Posterior cingulate gyrus (tissue), 11 donors: ENCODE measurements around the gene PLXND1.
"Not testable (repeated sequence)": the region's sequence is repeated elsewhere in the genome, so short reads cannot be mapped to it uniquely, and the experiment has no call there.

Experiments
- DNase-seq, 10 donors: peaks; one replicate each; pipeline versions ENCODE4 v3.0.0 to v3.0.0-alpha.2; 2020 to 2021; ENCODE audit warnings: mixed read lengths in 3 of 10
- intact Hi-C: fragments of 100-400 bp; cut with DNase I; formaldehyde crosslinking; loops from one replicate; pipeline ENCODE4 v1.15.1; 2023

The PLXND1 gene, protein sequence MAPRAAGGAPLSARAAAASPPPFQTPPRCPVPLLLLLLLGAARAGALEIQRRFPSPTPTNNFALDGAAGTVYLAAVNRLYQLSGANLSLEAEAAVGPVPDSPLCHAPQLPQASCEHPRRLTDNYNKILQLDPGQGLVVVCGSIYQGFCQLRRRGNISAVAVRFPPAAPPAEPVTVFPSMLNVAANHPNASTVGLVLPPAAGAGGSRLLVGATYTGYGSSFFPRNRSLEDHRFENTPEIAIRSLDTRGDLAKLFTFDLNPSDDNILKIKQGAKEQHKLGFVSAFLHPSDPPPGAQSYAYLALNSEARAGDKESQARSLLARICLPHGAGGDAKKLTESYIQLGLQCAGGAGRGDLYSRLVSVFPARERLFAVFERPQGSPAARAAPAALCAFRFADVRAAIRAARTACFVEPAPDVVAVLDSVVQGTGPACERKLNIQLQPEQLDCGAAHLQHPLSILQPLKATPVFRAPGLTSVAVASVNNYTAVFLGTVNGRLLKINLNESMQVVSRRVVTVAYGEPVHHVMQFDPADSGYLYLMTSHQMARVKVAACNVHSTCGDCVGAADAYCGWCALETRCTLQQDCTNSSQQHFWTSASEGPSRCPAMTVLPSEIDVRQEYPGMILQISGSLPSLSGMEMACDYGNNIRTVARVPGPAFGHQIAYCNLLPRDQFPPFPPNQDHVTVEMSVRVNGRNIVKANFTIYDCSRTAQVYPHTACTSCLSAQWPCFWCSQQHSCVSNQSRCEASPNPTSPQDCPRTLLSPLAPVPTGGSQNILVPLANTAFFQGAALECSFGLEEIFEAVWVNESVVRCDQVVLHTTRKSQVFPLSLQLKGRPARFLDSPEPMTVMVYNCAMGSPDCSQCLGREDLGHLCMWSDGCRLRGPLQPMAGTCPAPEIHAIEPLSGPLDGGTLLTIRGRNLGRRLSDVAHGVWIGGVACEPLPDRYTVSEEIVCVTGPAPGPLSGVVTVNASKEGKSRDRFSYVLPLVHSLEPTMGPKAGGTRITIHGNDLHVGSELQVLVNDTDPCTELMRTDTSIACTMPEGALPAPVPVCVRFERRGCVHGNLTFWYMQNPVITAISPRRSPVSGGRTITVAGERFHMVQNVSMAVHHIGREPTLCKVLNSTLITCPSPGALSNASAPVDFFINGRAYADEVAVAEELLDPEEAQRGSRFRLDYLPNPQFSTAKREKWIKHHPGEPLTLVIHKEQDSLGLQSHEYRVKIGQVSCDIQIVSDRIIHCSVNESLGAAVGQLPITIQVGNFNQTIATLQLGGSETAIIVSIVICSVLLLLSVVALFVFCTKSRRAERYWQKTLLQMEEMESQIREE (N-terminal part only)

GRCh38 chr3:129606636-129607390, at the start of gene PLXND1:
TSS of gene PLXND1 (minus strand) at chr3:129606676. CDS start at chr3:129606639, 37 bp downstream.
- intact Hi-C loops: loop anchor here (5.0 kb wide), 1 partner anchor 115 kb away; no protein-coding TSS in a partner anchor

DNA sequence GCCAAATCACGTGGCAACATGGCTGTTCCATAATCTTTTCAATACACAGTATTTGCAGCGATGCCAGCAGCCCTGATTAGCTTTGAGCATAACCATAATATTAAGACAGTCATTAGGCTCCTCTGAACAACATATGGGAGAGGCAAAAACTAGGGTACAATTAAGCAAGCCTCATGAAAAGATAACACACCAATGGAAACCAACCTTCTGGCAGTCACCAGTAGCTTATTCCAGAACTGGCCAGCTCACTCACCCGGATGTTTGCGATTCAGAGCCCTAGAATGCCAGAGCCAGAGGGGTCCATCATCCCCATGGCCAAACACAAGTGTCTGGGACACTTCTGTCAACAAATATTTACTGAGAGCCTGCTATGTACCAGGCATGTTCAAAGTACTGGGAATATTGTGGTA, 48.8 kb upstream of the PLXND1 start:
- intact Hi-C loops: no loop called here
- DNase-seq: no peak

More at GRCh38 chr3:129606636-129607390, at the start of gene PLXND1:
- peak in 6 of 10 donors; percentile 49 to 91 (median 67) for DNase-seq

GRCh38 chr3:129654131-129654530, 47.7 kb upstream of the PLXND1 start:
- intact Hi-C loops: loop anchor here (5.0 kb wide), 2 partner anchors 33 to 283 kb away; no protein-coding TSS in a partner anchor
- DNase-seq: no peak

DNA sequence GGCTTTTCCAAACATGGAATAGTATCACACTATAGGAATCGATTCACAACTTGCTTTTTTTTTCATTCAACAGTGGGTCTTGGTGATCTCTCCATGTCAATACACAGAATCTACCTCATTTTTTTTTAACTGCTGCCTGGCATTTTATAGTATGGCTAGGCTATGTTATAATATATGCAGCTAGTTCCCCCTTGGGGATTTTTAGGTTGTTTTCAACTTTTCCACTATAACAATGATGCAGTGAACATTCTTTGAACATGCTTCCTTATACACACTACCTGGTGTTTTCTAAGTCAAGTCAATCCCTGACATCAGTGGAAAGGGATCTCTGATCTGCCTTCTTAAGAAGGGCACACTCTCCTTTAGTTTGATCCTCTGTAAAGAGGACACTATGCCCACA, 46.5 kb upstream of the PLXND1 start:
- DNase-seq: no peak
- intact Hi-C loops: loop anchor here (5.0 kb wide), 2 partner anchors 34 to 284 kb away; no protein-coding TSS in a partner anchor

GRCh38 chr3:129651435-129652202, 45.1 kb upstream of the PLXND1 start:
- intact Hi-C loops: loop anchor here (1.0 to 5.0 kb wide), 3 partner anchors 36 to 286 kb away; no protein-coding TSS in a partner anchor
- DNase-seq: peak in 7 of 10 donors; percentile 16 to 87 (median 38)

GRCh38 chr3:129650256-129650872, 43.9 kb upstream of the PLXND1 start:
- intact Hi-C loops: loop anchor here (1.0 to 5.0 kb wide), 3 partner anchors 37 to 287 kb away; no protein-coding TSS in a partner anchor
- DNase-seq: peak in 8 of 10 donors; percentile 43 to 94 (median 73)

DNA sequence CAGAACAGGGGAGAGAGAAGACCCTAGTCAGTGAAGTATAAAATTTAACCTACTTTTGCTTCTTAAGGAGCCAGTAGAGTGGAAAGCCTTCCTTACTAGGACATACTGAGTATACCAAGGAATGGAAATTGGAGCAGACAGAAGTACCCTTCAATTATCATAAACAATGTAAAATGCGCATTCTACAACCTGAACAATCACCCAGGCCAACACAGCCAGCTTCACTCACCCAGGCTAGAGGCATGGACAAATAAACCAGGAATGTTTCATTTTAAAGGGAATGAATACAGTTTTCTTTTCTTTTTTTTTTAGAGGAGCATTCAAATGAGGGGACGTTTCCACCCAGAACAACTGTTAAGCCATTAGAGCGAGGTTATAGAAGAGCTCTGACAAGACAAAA, 41.9 kb upstream of the PLXND1 start:
- intact Hi-C loops: no loop called here
- no peak for DNase-seq

- no peak for DNase-seq
- intact Hi-C loops: no loop called here
Observed at GRCh38 chr3:129645286-129645685, 38.8 kb upstream of the PLXND1 start.

DNA sequence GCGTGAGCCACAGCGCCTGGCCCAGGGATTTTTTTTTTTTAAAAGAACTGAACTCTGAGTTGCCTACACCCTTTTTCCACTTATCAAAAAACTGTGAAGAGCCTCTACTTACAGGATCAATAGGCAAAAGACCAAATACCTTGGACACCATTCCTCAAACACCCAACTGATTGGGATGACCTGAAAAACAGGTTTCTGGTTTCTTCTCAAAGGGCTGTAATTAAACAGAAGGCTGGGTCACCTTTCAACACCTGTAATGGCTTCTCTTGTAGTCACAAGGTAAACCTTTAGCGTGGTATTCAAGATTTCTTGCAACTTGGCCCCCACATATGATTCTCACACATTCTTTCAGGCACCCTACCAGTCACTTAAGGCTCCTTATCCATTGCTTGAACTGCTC, 38.4 kb upstream of the PLXND1 start:
- DNase-seq: no peak
- intact Hi-C loops: no loop called here

DNA sequence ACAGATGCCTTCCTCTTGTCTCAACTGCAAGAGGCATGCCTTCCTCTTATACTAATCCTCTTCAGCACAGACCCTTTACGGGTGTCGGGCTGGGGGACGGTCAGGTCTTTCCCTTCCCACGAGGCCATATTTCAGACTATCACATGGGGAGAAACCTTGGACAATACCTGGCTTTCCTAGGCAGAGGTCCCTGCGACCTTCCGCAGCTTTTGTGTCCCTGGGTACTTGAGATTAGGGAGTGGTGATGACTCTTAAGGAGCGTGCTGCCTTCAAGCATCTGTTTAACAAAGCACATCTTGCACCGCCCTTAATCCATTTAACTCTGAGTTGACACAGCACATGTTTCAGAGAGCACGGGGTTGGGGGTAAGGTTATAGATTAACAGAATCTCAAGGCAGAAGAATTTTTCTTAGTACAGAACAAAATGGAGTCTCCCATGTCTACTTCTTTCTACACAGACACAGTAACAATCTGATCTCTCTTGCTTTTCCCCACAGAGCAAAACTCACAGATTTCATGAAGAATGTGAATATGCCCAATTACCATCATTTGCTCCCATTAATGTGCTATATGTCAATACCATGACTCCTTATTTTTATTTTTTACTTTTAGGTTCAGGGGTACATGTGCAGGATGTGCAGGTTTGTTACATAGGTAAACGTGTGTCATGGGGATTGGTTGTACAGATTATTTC, 35.2 kb upstream of the PLXND1 start:
- intact Hi-C loops, DNase-seq: not testable (repeated sequence)

DNA sequence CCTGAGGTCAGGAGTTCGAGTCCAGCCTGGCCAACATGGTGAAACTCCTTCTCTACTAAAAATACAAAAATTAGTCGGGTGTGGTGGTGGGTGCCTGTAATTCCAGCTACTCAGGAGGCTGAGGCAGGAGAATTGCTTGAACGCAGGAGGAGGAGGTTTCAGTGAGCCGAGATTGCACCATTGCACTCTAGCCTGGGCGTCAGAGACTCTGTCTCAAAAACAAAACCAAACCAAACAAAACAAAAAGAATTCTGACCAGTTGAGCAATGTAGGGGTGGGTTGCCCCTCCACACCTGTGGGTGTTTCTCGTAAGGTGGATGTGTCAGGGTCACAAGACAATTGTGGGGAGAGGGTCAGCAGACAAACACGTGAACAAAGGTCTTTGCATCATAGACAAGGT, 34.5 kb upstream of the PLXND1 start:
- intact Hi-C loops, DNase-seq: not testable (repeated sequence)

DNA sequence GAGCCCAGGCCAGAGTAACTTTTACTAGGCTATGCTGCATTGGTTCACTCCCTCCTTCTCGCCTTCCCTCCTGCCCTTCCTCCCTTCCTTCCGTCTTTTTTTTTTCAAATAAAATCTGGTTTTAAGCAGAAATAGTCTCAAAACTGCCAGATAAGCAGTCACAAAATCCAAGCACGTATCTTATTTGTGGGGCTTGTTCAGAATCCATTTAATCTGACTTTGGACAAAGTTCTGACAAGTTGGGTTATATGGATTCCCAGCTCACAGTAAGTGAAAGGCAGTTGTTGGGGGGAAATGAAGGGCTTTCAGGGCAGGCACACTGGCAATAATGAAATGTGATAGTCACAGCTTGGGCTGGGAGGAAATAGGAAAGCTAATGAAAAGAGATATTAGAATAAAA, 32.0 kb upstream of the PLXND1 start:
- DNase-seq: no peak
- intact Hi-C loops: no loop called here

DNA sequence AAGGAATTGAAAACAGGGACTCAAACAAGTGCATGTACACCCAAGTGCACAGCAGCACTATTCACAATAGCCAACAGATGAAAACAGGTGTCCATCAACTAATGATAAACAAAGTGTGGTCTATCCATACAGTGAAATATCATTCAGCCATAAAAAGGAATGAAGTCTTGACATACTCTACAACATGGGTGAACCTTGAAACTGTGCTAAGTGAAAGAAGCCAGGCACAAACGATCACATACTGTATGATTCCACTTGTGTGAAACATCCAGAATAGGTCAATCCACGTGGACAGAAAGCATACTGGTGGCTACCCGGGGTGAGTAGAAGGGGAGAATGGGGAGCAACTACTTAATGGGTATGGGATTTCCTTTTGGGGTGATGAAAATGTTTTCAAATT, 29.6 kb upstream of the PLXND1 start:
- no peak for DNase-seq
- intact Hi-C loops: no loop called here

- DNase-seq: no peak
- intact Hi-C loops: no loop called here
Observed at GRCh38 chr3:129635656-129636055, 29.2 kb upstream of the PLXND1 start.

- intact Hi-C loops: no loop called here
Observed at GRCh38 chr3:129633751-129634481, 27.4 kb upstream of the PLXND1 start.

DNA sequence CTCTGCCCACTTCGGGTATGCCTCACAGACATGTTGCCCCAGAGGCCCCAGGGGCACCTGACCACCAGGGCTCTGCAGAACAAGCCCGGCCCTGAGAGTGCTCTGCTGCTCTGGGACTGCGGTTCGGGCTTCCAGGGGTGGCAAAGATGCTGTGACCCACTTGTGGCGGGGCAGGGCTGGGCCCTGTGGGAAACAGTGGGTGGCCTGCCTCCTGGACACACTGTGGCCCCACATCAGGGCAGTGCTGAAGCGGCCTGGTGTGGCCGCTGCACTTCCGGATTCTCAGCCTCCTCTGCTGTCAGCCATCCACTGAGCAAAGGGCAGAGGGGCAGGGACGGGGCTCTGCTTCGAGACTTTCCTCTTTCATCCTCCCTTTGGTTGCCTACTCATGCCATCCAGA, 26.5 kb upstream of the PLXND1 start:
- intact Hi-C loops: no loop called here
- DNase-seq: no peak

More at GRCh38 chr3:129633751-129634481, 27.4 kb upstream of the PLXND1 start:
- no peak for DNase-seq

DNA sequence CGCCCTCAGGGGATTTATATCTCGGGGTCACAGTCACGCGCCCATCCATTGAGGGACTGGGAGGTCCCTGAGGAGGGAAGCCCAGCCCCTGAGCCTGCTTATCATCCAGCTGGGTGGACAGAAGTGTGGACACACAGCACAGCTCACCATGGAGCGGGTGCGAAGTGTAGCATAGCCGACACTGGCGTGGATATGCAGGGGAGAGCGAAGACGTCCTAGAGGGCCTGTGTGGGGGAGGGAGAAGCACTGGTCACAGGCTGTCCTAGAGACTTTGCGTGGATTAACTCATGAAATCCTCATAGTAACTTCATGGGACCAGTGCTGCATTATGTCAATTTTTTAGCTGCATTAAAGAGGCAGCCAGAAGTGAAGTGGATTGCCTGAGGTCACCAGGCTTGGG, 26.1 kb upstream of the PLXND1 start:
- no peak for DNase-seq
- intact Hi-C loops: no loop called here
